HepG2 (cell line): ENCODE results near the gene PFKL. TPM values are rescaled to one million over a fixed set of nuclear protein-coding genes. Genes with fewer than 3 reads are reported as not detected.

Experiments
- ATF5 ChIP-seq: sonication (generic); formaldehyde crosslinking; IDR thresholded peaks from 2 replicates; pipeline ENCODE4 v1.4.0; 2020; ENCODE audit warnings: mild to moderate bottlenecking, low read depth, missing genetic modification reagents
- GLI4 ChIP-seq: sonication (generic); formaldehyde crosslinking; IDR thresholded peaks from 2 replicates; pipeline ENCODE4 v1.5.1; 2020; ENCODE audit warnings: missing genetic modification reagents, mild to moderate bottlenecking, moderate library complexity, borderline replicate concordance
- HMGXB4 ChIP-seq, 2 experiments: sonication (generic) in 1 of 2; formaldehyde crosslinking in 1 of 2; IDR thresholded peaks; 2 replicates each; pipeline versions ENCODE4 v1.4.0 to v1.6.1; 2018 to 2020; ENCODE audit warnings: missing genetic modification reagents in 2 of 2, borderline replicate concordance in 1 of 2, low read depth in 1 of 2, mild to moderate bottlenecking in 1 of 2, missing biosample characterization in 1 of 2
- KDM3A ChIP-seq: IDR thresholded peaks from 2 replicates; pipeline ENCODE4 v1.6.1; 2018; ENCODE audit warnings: low read depth, missing compliant biosample characterization
- KDM4B ChIP-seq: sonication (generic); formaldehyde crosslinking; IDR thresholded peaks from 2 replicates; pipeline ENCODE4 v1.4.0; 2020; ENCODE audit warnings: missing genetic modification reagents
- MXI1 ChIP-seq: IDR thresholded peaks from 3 replicates; pipeline ENCODE4 v1.6.1; 2012; ENCODE audit warnings: low read depth, low read length, inconsistent platforms, borderline replicate concordance
- POLR2G ChIP-seq: fragments of 200-400 bp; formaldehyde crosslinking; IDR thresholded peaks from 2 replicates; pipeline ENCODE4 v1.6.1; 2018; ENCODE audit warnings: mild to moderate bottlenecking, low read depth, low read length, moderate library complexity
- RARA ChIP-seq: IDR thresholded peaks from 2 replicates; pipeline ENCODE4 v1.6.1; 2016; ENCODE audit warnings: missing genetic modification reagents, missing compliant biosample characterization
- REPIN1 ChIP-seq: sonication (generic); formaldehyde crosslinking; IDR thresholded peaks from 2 replicates; pipeline ENCODE4 v1.8.0; 2022; ENCODE audit warnings: missing genetic modification reagents, low read depth, mild to moderate bottlenecking, borderline replicate concordance
- STAG1 ChIP-seq: sonication (generic); formaldehyde crosslinking; IDR thresholded peaks from 2 replicates; pipeline ENCODE4 v1.4.0; 2020; ENCODE audit warnings: missing genetic modification reagents
- TCF12 ChIP-seq, 2 experiments: fragments of 450-650 bp in 1 of 2; sonication (generic) in 1 of 2; formaldehyde crosslinking in 1 of 2; IDR thresholded peaks; 2 replicates each; pipeline versions ENCODE4 v1.6.1 to v1.8.0; 2017 to 2022; ENCODE audit warnings: antibody characterized with exemption in 1 of 2, mild to moderate bottlenecking in 1 of 2, missing genetic modification reagents in 1 of 2, moderate library complexity in 1 of 2
- ZNF230 ChIP-seq: sonication (generic); formaldehyde crosslinking; IDR thresholded peaks from 2 replicates; pipeline ENCODE4 v1.4.0; 2020; ENCODE audit warnings: mild to moderate bottlenecking, missing genetic modification reagents
- ZNF251 ChIP-seq: sonication (generic); formaldehyde crosslinking; IDR thresholded peaks from 2 replicates; pipeline ENCODE4 v1.9.0; 2021; ENCODE audit warnings: mild to moderate bottlenecking, missing genetic modification reagents
- ZNF446 ChIP-seq: sonication (generic); formaldehyde crosslinking; IDR thresholded peaks from 2 replicates; pipeline ENCODE4 v1.5.0; 2020; ENCODE audit warnings: mild to moderate bottlenecking, missing genetic modification reagents
- ZNF501 ChIP-seq: sonication (generic); formaldehyde crosslinking; IDR thresholded peaks from 2 replicates; pipeline ENCODE4 v1.5.1; 2020; ENCODE audit warnings: mild to moderate bottlenecking, moderate library complexity, missing genetic modification reagents
- ZSCAN21 ChIP-seq: sonication (generic); formaldehyde crosslinking; IDR thresholded peaks from 2 replicates; pipeline ENCODE4 v1.8.0; 2022; ENCODE audit warnings: mild to moderate bottlenecking, missing genetic modification reagents, moderate library complexity, borderline replicate concordance
- polyA plus RNA-seq, 8 experiments: library from polyadenylated mRNA; depleted of rRNA in 3 of 8; stranded (reverse) in 7 of 8; unstranded in 1 of 8; fragments of >200 nt; fragmentation: Illumina TruSeq in 4 of 8; extraction: Trizol in 4 of 8; gene quantifications; 2 replicates each; pipeline versions ENCODE4 v1.2.1 to v1.2.3, GENCODE V29; 2011 to 2016; ENCODE audit warnings: low read depth in 4 of 8, missing spikeins in 1 of 8, mixed read lengths in 1 of 8; ENCODE audit not compliant: insufficient read depth in 1 of 8
- total RNA-seq, 5 experiments: library from RNA; depleted of rRNA; stranded (reverse); fragments of >200 nt; fragmentation: Illumina TruSeq; extraction: Trizol; gene quantifications; 2 replicates each; pipeline ENCODE4 v1.2.3, GENCODE V29; 2016; ENCODE audit warnings: low read depth in 1 of 5
- TF ChIP-seq, protein P1 (sequence below): IDR thresholded peaks from 2 replicates; pipeline ENCODE4 v1.4.0; 2020; ENCODE audit warnings: mild to moderate bottlenecking, missing genetic modification reagents
- TF ChIP-seq, protein P2 (sequence below): sonication (generic); formaldehyde crosslinking; IDR thresholded peaks from 2 replicates; pipeline ENCODE4 v1.4.0; 2020; ENCODE audit warnings: mild to moderate bottlenecking, missing genetic modification reagents
- TF ChIP-seq, protein P3 (sequence below): sonication (generic); formaldehyde crosslinking; IDR thresholded peaks from 2 replicates; pipeline ENCODE4 v1.5.1; 2020; ENCODE audit warnings: missing genetic modification reagents, mild to moderate bottlenecking, borderline replicate concordance

The PFKL gene
- total and polyA plus RNA-seq, 2 of the 13 experiments (the other 11 are each of a cell fraction or from before 2014, with no cell fraction given): 92.8 to 106 TPM

- TF ChIP-seq POLR2G: peak; percentile 47; the same call in 1 of the 2 replicates
- TF ChIP-seq RARA (CRISPR knock-in tag): no peak
- 0 out of 2 replicates have a peak, but pooled peaks have one; percentile 24 for TF ChIP-seq REPIN1 (CRISPR knock-in tag)
- peak; percentile 86; the same call in 2 of the 3 replicates for TF ChIP-seq MXI1
- no peak for TF ChIP-seq KDM4B (CRISPR knock-in tag)
- no peak for TF ChIP-seq TCF12 (IDR thresholded peaks at IDR 0.05)
- TF ChIP-seq TCF12 (CRISPR knock-in tag; IDR thresholded peaks at IDR 0.05): no peak
- TF ChIP-seq ZNF230: no peak
- peak; percentile 59 for TF ChIP-seq STAG1 (CRISPR knock-in tag)
- TF ChIP-seq, protein P1, sequence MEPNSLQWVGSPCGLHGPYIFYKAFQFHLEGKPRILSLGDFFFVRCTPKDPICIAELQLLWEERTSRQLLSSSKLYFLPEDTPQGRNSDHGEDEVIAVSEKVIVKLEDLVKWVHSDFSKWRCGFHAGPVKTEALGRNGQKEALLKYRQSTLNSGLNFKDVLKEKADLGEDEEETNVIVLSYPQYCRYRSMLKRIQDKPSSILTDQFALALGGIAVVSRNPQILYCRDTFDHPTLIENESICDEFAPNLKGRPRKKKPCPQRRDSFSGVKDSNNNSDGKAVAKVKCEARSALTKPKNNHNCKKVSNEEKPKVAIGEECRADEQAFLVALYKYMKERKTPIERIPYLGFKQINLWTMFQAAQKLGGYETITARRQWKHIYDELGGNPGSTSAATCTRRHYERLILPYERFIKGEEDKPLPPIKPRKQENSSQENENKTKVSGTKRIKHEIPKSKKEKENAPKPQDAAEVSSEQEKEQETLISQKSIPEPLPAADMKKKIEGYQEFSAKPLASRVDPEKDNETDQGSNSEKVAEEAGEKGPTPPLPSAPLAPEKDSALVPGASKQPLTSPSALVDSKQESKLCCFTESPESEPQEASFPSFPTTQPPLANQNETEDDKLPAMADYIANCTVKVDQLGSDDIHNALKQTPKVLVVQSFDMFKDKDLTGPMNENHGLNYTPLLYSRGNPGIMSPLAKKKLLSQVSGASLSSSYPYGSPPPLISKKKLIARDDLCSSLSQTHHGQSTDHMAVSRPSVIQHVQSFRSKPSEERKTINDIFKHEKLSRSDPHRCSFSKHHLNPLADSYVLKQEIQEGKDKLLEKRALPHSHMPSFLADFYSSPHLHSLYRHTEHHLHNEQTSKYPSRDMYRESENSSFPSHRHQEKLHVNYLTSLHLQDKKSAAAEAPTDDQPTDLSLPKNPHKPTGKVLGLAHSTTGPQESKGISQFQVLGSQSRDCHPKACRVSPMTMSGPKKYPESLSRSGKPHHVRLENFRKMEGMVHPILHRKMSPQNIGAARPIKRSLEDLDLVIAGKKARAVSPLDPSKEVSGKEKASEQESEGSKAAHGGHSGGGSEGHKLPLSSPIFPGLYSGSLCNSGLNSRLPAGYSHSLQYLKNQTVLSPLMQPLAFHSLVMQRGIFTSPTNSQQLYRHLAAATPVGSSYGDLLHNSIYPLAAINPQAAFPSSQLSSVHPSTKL: no peak
- no peak for TF ChIP-seq ATF5
- TF ChIP-seq ZNF251: no peak
- TF ChIP-seq, protein P2, sequence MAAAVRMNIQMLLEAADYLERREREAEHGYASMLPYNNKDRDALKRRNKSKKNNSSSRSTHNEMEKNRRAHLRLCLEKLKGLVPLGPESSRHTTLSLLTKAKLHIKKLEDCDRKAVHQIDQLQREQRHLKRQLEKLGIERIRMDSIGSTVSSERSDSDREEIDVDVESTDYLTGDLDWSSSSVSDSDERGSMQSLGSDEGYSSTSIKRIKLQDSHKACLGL: peak; percentile 66; the same call in 1 of the 2 replicates
- no peak for TF ChIP-seq GLI4 (CRISPR knock-in tag)
- 0 out of 2 replicates have a peak, but pooled peaks have one; percentile 38 for TF ChIP-seq ZNF501
- TF ChIP-seq ZNF446 (CRISPR knock-in tag): no peak
- TF ChIP-seq KDM3A (CRISPR knock-in tag): no peak
- TF ChIP-seq ZSCAN21: 0 out of 2 replicates have a peak, but pooled peaks have one; percentile 38
- no peak for TF ChIP-seq HMGXB4 (CRISPR knock-in tag; IDR thresholded peaks at IDR 0.05; ENCODE audit: borderline replicate concordance in 1 of 2, low read depth in 1 of 2)
- TF ChIP-seq, protein P3, sequence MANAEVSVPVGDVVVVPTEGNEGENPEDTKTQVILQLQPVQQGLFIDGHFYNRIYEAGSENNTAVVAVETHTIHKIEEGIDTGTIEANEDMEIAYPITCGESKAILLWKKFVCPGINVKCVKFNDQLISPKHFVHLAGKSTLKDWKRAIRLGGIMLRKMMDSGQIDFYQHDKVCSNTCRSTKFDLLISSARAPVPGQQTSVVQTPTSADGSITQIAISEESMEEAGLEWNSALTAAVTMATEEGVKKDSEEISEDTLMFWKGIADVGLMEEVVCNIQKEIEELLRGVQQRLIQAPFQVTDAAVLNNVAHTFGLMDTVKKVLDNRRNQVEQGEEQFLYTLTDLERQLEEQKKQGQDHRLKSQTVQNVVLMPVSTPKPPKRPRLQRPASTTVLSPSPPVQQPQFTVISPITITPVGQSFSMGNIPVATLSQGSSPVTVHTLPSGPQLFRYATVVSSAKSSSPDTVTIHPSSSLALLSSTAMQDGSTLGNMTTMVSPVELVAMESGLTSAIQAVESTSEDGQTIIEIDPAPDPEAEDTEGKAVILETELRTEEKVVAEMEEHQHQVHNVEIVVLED (CRISPR knock-in tag): no peak; the same call in 1 of the 2 replicates
Measured at GRCh38 chr21:44337941-44338895, 38.4 kb downstream of the PFKL start (continued).
